H1 (cell line): Measurements from ENCODE around the gene IQCM.

Source experiments
- CEBPB ChIP-seq: IDR thresholded peaks from 2 replicates; pipeline ENCODE4 v1.6.1; 2012; ENCODE audit warnings: low read depth, low read length
- CHD2 ChIP-seq: IDR thresholded peaks from 2 replicates; pipeline ENCODE4 v1.6.1; 2012; ENCODE audit warnings: low read length, improper control_type of control experiment
- CTCF ChIP-seq, 3 experiments: IDR thresholded peaks; 1 replicate in 2 of 3; 2 replicates in 1 of 3; pipeline versions ENCODE4 v1.5.1 to v1.6.1; 2011; ENCODE audit warnings: low read length in 3 of 3, mild to moderate bottlenecking in 3 of 3, inconsistent platforms in 2 of 3, low read depth in 1 of 3, moderate library complexity in 1 of 3; ENCODE audit not compliant: insufficient read depth in 1 of 3; ENCODE audit errors: control extremely low read depth in 1 of 3
- EZH2 ChIP-seq: fragments of 200-600 bp; sonication (generic); IDR thresholded peaks from 2 replicates; pipeline ENCODE4 v1.7.1; 2012; ENCODE audit warnings: low read depth, mild to moderate bottlenecking, moderate library complexity, low read length, inconsistent platforms; ENCODE audit not compliant: severe bottlenecking
- NANOG ChIP-seq: IDR thresholded peaks from 2 replicates; pipeline ENCODE4 v1.6.1; 2011; ENCODE audit warnings: low read length, low read depth, mild to moderate bottlenecking, inconsistent platforms; ENCODE audit not compliant: insufficient read depth, poor library complexity, severe bottlenecking
- POLR2A ChIP-seq, 2 experiments: IDR thresholded peaks; 1 replicate in 1 of 2; 2 replicates in 1 of 2; pipeline ENCODE4 v1.6.1; 2011; ENCODE audit warnings: low read depth in 2 of 2, low read length in 2 of 2, mild to moderate bottlenecking in 2 of 2; ENCODE audit errors: control extremely low read depth in 1 of 2
- POLR2AphosphoS5 ChIP-seq: IDR thresholded peaks from 2 replicates; pipeline ENCODE4 v1.6.1; 2011; ENCODE audit warnings: low read depth, low read length

- TF ChIP-seq CEBPB (no peak), NANOG (no peak), CTCF (IDR thresholded peaks at IDR 0.05; ENCODE audit: control extremely low read depth in 1 of 3, insufficient read depth in 1 of 3, low read depth in 1 of 3, low read length in 3 of 3) (no peak), EZH2 (no peak), POLR2A (IDR thresholded peaks at IDR 0.05; ENCODE audit: control extremely low read depth in 1 of 2, low read depth in 2 of 2, low read length in 2 of 2) (no peak), CHD2 (no peak), POLR2AphosphoS5 (no peak)
Observed at GRCh38 chr4:149709640-149710039, 106.0 kb downstream of the IQCM start.
